GM18526 (cell line): ENCODE measurements around the gene TLN1.

Experiments
- POLR2A ChIP-seq: IDR thresholded peaks from 3 replicates; pipeline ENCODE4 v1.6.1; 2011; ENCODE audit not compliant: insufficient read length; ENCODE audit errors: extremely low read depth

The TLN1 gene

GRCh38 chr9:35757892-35758275 lies 25.9 kb upstream of the TLN1 start:
- TF ChIP-seq POLR2A, result no peak

- TF ChIP-seq POLR2A, result no peak
Measured at GRCh38 chr9:35757226-35757891, 25.4 kb upstream of the TLN1 start.

GRCh38 chr9:35756275-35757225 lies 24.6 kb upstream of the TLN1 start:
- peak; percentile 31 for TF ChIP-seq POLR2A

GRCh38 chr9:35755071-35755470 lies 23.1 kb upstream of the TLN1 start:
- no peak for TF ChIP-seq POLR2A

GRCh38 chr9:35754264-35754663 lies 22.3 kb upstream of the TLN1 start, which contains the start of gene MSMP:
MSMP (minus strand) TSS chr9:35754276; CDS start chr9:35754129, 147 bp downstream.
- TF ChIP-seq POLR2A, result no peak

- TF ChIP-seq POLR2A, result no peak
Measured at GRCh38 chr9:35753466-35753865, 21.5 kb upstream of the TLN1 start.

- TF ChIP-seq POLR2A, result no peak
Measured at GRCh38 chr9:35750256-35750531, 18.2 kb upstream of the TLN1 start.

GRCh38 chr9:35749515-35750255 lies 17.7 kb upstream of the TLN1 start:
- no peak for TF ChIP-seq POLR2A

GRCh38 chr9:35748858-35749514 lies 17.0 kb upstream of the TLN1 start, which contains the start of the genes GBA2 and RGP1:
GBA2 (minus strand) TSS chr9:35749228; CDS start chr9:35748704, 524 bp downstream.
RGP1 (plus strand) TSS chr9:35749287; CDS start chr9:35749756, 469 bp downstream.
- peak; percentile 79 for TF ChIP-seq POLR2A

GRCh38 chr9:35748242-35748857 lies 16.4 kb upstream of the TLN1 start:
- no peak for TF ChIP-seq POLR2A

GRCh38 chr9:35746583-35746982 lies 14.6 kb upstream of the TLN1 start:
- no peak for TF ChIP-seq POLR2A

- no peak for TF ChIP-seq POLR2A
Measured at GRCh38 chr9:35745569-35745968, 13.6 kb upstream of the TLN1 start.

GRCh38 chr9:35743880-35744518 lies 12.0 kb upstream of the TLN1 start:
- no peak for TF ChIP-seq POLR2A

- TF ChIP-seq POLR2A, result no peak
Measured at GRCh38 chr9:35743452-35743851, 11.5 kb upstream of the TLN1 start.
